Skin of body (tissue), 2 donors: Measurements from ENCODE around the gene SDK2. TPM values are rescaled to one million over a fixed set of nuclear protein-coding genes. Genes with fewer than 3 reads are reported as not detected.

Source experiments
- DNase-seq: peaks from one replicate; lab custom pipeline; 2025; lab: John Stamatoyannopoulos, UW
- total RNA-seq: library from RNA; depleted of rRNA; stranded (reverse); fragments of >200 nt; gene quantifications from one replicate; pipeline ENCODE4 v1.2.3, GENCODE V29; 2014

Gene SDK2
- total RNA-seq, 1 donor from 2014 or later, result 1.6 TPM

- DNase-seq, result no peak
Measured at GRCh38 chr17:73285916-73286862, 358.1 kb downstream of the SDK2 start.

- DNase-seq, result no peak
Measured at GRCh38 chr17:73285603-73285908, 358.7 kb downstream of the SDK2 start.

- DNase-seq, result no peak
Measured at GRCh38 chr17:73284906-73285602, 359.2 kb downstream of the SDK2 start.
